ENCODE measurements around the gene RGS19. TPM values are rescaled to one million over a fixed set of nuclear protein-coding genes. Genes with fewer than 3 reads are reported as not detected.

RGS19 gene
- total RNA-seq, 1 experiment from 2014 or later, result 17.2 TPM

GRCh38 chr20:64025101-64025825 lies 54.1 kb downstream of the RGS19 start:
- CTCF ChIA-PET, result no interaction called here
- BruUV-seq (replicated peaks), result no TSS peak
- H3K27me3 Mint-ChIP-seq (ENCODE audit: unreplicated experiment), result no peaks in the 10 kb centered on the region
- H3K27ac Mint-ChIP-seq (ENCODE audit: unreplicated experiment), result no peak overlapping the region
- no peak for TF ChIP-seq CTCF (IDR thresholded peaks at IDR 0.05; ENCODE audit: unreplicated experiment)
- H3K9me3 Mint-ChIP-seq (ENCODE audit: low read depth, unreplicated experiment), result no peaks in the 10 kb centered on the region
- no peak overlapping the region for H3K4me3 Mint-ChIP-seq (ENCODE audit: low read depth, unreplicated experiment)
- intact Hi-C loops (cut with micrococcal nuclease; ENCODE audit: unreplicated experiment), result no loop called here
- peaks cover 72% of the 10 kb centered on the region for H3K36me3 Mint-ChIP-seq (ENCODE audit: insufficient read depth, unreplicated experiment)
- H3K4me1 Mint-ChIP-seq (ENCODE audit: low read depth, unreplicated experiment), result no peaks in the 10 kb centered on the region
- no peak for DNase-seq

GRCh38 chr20:64024141-64024990 lies 55.0 kb downstream of the RGS19 start:
- no peak for DNase-seq
- CTCF ChIA-PET, result no interaction called here
- Mint-ChIP-seq H3K27ac (ENCODE audit: unreplicated experiment) (no peak overlapping the region), H3K36me3 (ENCODE audit: insufficient read depth, unreplicated experiment) (peaks cover 72% of the 10 kb centered on the region), H3K27me3 (ENCODE audit: unreplicated experiment) (no peaks in the 10 kb centered on the region), H3K4me1 (ENCODE audit: low read depth, unreplicated experiment) (no peaks in the 10 kb centered on the region), H3K9me3 (ENCODE audit: low read depth, unreplicated experiment) (no peaks in the 10 kb centered on the region), H3K4me3 (ENCODE audit: low read depth, unreplicated experiment) (no peak overlapping the region)
- BruUV-seq (replicated peaks), result no TSS peak
- intact Hi-C loops (cut with micrococcal nuclease; ENCODE audit: unreplicated experiment), result no loop called here
- TF ChIP-seq CTCF (IDR thresholded peaks at IDR 0.05; ENCODE audit: unreplicated experiment), result no peak

GRCh38 chr20:64023361-64024140 lies 55.8 kb downstream of the RGS19 start:
- Mint-ChIP-seq H3K4me3 (ENCODE audit: low read depth, unreplicated experiment) (no peak overlapping the region), H3K36me3 (ENCODE audit: insufficient read depth, unreplicated experiment) (peaks cover 72% of the 10 kb centered on the region), H3K9me3 (ENCODE audit: low read depth, unreplicated experiment) (no peaks in the 10 kb centered on the region), H3K27ac (ENCODE audit: unreplicated experiment) (no peak overlapping the region), H3K27me3 (ENCODE audit: unreplicated experiment) (no peaks in the 10 kb centered on the region), H3K4me1 (ENCODE audit: low read depth, unreplicated experiment) (no peaks in the 10 kb centered on the region)
- TF ChIP-seq CTCF (IDR thresholded peaks at IDR 0.05; ENCODE audit: unreplicated experiment), result no peak
- no peak for DNase-seq
- CTCF ChIA-PET, result no interaction called here
- BruUV-seq (replicated peaks), result no TSS peak
- intact Hi-C loops (cut with micrococcal nuclease; ENCODE audit: unreplicated experiment), result no loop called here

Small RNA genes within 50 kb of the gene (microRNA-seq; reads per million reads assigned to microRNA genes)
- gene MIR6813, result 1.1 reads per million

Other genes with a start within 250 kb of the RGS19 start
- 2.5 and 3.2 TPM in 2 replicates for gene ZBTB46, start 248.3 kb downstream of the RGS19 start, total RNA-seq (2022)
- gene ABHD16B, start 218.0 kb downstream of the RGS19 start, total RNA-seq (2022), result 0.24 TPM in 1 of 2 replicates, not detected in the other
- 192 and 197 TPM in 2 replicates for gene TPD52L2, start 214.2 kb downstream of the RGS19 start, total RNA-seq (2022)
- gene DNAJC5, start 184.4 kb downstream of the RGS19 start, total RNA-seq (2022), result 79.9 and 85.9 TPM in 2 replicates
- 85.1 and 86.3 TPM in 2 replicates for gene UCKL1, start 123.1 kb downstream of the RGS19 start, total RNA-seq (2022)
- 58.1 and 62.8 TPM in 2 replicates for gene ZNF512B, start 109.6 kb downstream of the RGS19 start, total RNA-seq (2022)
- gene SAMD10, start 99.9 kb downstream of the RGS19 start, total RNA-seq (2022), result 23.6 and 23.7 TPM in 2 replicates
- gene PRPF6, start 98.4 kb downstream of the RGS19 start, total RNA-seq (2022), result 111 and 113 TPM in 2 replicates
- gene C20orf204, start 43.3 kb downstream of the RGS19 start, total RNA-seq (2022), result 4.9 and 5.0 TPM in 2 replicates
- not detected in 2 replicates for gene SOX18, start 29.9 kb downstream of the RGS19 start, total RNA-seq (2022)
- 39.9 and 43.7 TPM in 2 replicates for gene TCEA2, start 16.3 kb downstream of the RGS19 start, total RNA-seq (2022)
- 0.17 and 0.33 TPM in 2 replicates for gene OPRL1, start 564 bp upstream of the RGS19 start, total RNA-seq (2022)
- not detected in 2 replicates for gene LKAAEAR1, start 4.9 kb upstream of the RGS19 start, total RNA-seq (2022)
- gene NPBWR2, start 28.0 kb upstream of the RGS19 start, total RNA-seq (2022), result not detected in 2 replicates
- 0.45 TPM in 1 of 2 replicates, not detected in the other for gene MYT1, start 84.9 kb upstream of the RGS19 start, total RNA-seq (2022)
- 61.2 and 62.2 TPM in 2 replicates for gene PCMTD2, start 176.2 kb upstream of the RGS19 start, total RNA-seq (2022)